OCI-M1 (cell line): ENCODE results near the gene PTPRN2.

Experiments used
- DNase-seq: peaks from one replicate; lab custom pipeline; 2025; lab: John Stamatoyannopoulos, UW

The PTPRN2 gene

GRCh38 chr7:158070222-158070920, 517.3 kb downstream of the PTPRN2 start:
- DNase-seq, result no peak

GRCh38 chr7:158068853-158069252, 518.8 kb downstream of the PTPRN2 start:
- DNase-seq, result no peak

GRCh38 chr7:158067931-158068482, 519.6 kb downstream of the PTPRN2 start:
- no peak for DNase-seq

- DNase-seq, result no peak
These were observed 520.2 kb downstream of the PTPRN2 start for GRCh38 chr7:158067219-158067930.

- no peak for DNase-seq
These were observed 521.5 kb downstream of the PTPRN2 start for GRCh38 chr7:158066085-158066484.

GRCh38 chr7:158065340-158065739, 522.3 kb downstream of the PTPRN2 start:
- no peak for DNase-seq

- no peak for DNase-seq
These were observed 523.0 kb downstream of the PTPRN2 start for GRCh38 chr7:158064631-158065030.

GRCh38 chr7:158063850-158064610, 523.6 kb downstream of the PTPRN2 start:
- DNase-seq, result no peak

- DNase-seq, result no peak
These were observed 525.0 kb downstream of the PTPRN2 start for GRCh38 chr7:158062661-158063060.

GRCh38 chr7:158061884-158062656, 525.6 kb downstream of the PTPRN2 start:
- no peak for DNase-seq

- no peak for DNase-seq
These were observed 526.5 kb downstream of the PTPRN2 start for GRCh38 chr7:158061026-158061630.

GRCh38 chr7:158060216-158060615, 527.4 kb downstream of the PTPRN2 start:
- DNase-seq, result no peak

GRCh38 chr7:158057446-158057845, 530.2 kb downstream of the PTPRN2 start:
- DNase-seq, result no peak

- DNase-seq, result no peak
These were observed 530.9 kb downstream of the PTPRN2 start for GRCh38 chr7:158056761-158057160.

GRCh38 chr7:158055726-158056510, 531.7 kb downstream of the PTPRN2 start:
- no peak for DNase-seq

- no peak for DNase-seq
These were observed 533.0 kb downstream of the PTPRN2 start for GRCh38 chr7:158054611-158055010.

- DNase-seq, result no peak
These were observed 533.5 kb downstream of the PTPRN2 start for GRCh38 chr7:158054081-158054480.

GRCh38 chr7:158053183-158053915, 534.3 kb downstream of the PTPRN2 start:
- no peak for DNase-seq

- no peak for DNase-seq
These were observed 535.1 kb downstream of the PTPRN2 start for GRCh38 chr7:158052381-158053060.
